Measurements from ENCODE around the gene ACAD8.

The ACAD8 gene

DNA sequence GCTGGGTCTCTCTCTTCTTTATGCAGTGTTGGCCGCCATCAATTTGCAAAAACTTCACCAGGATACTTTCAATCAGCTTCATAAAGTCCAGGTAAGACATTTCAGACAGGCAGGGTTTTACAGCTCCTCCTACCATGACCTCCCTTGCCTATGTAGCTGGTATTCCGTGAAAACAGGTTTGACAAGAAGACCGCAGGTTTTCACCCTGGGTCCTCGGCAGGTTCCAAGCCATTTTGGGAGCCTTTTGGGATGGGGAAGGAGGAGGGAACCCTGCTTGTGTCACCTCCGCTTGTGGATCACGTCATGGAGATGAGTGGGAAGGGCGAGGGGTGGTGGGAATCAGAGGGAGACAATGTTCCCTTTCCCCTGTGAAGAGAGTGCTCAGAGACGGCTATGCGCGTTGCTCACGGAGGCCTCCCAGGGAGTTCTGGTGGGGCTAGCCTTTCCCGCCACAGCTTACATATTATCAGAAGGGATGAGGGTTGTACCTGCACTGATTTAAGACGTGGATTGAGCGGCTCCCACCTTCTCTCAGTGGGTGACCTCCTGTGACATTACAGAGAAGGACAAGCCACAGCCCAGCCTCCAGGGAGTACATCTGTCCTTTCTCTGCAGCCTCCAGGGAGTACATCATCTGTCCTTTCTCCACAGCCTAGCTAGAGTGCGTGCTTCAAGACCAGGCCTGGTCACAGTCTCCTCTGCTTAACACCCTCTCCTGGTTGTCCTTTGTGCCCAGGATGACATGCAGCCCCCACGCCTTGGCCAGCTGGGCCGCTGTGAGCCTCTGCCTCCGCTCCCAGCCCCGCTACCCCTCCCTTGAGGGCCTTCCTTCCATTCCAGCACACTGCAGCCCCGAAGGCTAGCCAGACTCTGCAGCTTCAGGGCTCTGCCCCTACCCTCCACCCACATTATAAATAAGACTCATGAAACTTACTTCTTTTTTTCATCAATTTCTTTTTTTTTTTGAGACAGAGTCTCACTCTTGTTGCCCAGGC, 40.0 kb downstream of the ACAD8 start:
- DNase-seq = no peak

GRCh38 chr11:134294664-134295063, 41.3 kb downstream of the ACAD8 start:
- DNase-seq = no peak

DNA sequence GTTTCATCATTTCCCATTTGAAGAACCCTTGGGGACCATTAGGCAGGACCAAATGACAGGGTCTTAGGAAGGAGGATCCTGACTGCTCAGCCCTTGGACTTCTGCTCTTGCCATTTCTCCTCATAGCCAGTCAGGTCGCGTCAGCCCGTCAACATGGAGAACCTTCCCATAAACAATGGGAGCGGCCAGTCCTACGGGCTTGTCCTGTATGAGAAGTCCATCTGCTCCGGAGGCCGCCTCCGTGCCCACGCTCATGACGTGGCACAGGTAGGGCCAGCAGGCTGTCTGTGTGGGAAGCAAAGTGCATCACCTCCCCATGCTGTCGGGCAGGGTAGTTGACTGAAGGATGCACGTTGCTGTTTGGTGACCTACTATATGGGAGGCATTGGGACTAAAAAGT, 58.9 kb downstream of the ACAD8 start:
- no peak for DNase-seq

GRCh38 chr11:134312807-134313206, 59.4 kb downstream of the ACAD8 start:
- DNase-seq = no peak

DNA sequence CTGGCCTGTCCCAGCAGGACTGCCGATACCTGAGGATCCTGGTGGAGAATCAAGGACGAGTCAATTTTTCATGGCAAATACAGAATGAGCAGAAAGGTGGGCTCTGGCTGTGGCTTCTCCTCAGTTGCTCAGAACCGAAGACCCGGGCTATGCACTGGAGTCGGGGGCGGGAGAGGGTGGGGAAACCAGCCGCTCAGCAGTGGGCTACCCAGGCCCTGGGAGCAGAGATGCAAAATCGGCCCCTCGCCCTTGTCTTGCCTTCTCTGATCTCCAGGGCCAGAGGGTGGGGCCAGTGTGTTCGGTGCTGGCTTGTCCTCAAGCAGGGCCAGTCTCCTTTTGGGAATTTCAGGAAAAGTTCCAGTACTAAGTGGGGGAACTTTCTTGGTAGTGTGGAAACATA, 60.0 kb downstream of the ACAD8 start:
- DNase-seq = no peak

GRCh38 chr11:134313821-134314607, 60.6 kb downstream of the ACAD8 start:
- DNase-seq = no peak
